ENCODE measurements around the gene LDLRAD4.
"Not testable (repeated sequence)": the region's sequence is repeated elsewhere in the genome, so short reads cannot be mapped to it uniquely, and the experiment has no call there.

The LDLRAD4 gene

DNA sequence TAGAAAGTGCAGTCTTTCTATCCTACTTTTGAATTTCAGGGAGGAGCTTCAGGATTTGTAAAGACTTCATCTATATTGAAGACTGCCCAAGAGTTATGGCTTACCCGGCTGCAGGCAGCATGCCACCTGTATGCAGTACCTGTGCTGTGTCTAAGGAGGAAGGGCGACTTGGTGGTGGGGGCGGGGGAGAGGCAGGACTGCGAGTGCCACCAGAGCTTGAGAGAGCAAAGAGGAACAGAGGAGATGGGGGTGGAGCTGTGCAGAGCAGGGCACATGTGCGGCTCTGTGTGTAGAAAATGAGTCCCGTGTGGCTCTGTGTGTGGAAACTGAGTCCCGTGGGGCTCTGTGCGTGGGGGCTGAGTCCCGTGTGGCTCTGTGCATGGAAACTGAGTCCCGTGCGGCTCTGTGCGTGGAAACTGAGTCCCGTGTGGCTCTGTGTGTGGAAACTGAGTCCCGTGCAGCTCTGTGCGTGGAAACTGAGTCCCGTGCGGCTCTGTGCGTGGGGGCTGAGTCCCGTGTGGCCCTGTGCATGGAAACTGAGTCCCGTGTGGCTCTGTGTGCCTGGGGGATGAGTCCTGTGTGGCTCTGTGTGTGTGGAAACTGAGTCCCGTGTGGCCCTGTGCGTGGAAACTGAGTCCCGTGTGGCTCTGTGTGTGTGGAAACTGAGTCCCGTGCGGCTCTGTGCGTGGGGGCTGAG lies 43.2 kb downstream of the LDLRAD4 start:
- Histone ChIP-seq H3K4me1 (ENCODE audit: control insufficient read depth, insufficient read depth, low read length) (peaks cover 7% of the 10 kb centered on the region), H3K27ac (ENCODE audit: low read depth, low read length) (no peak overlapping the region), H3K27me3 (ENCODE audit: control insufficient read depth, insufficient read depth, low read length) (no peaks in the 10 kb centered on the region), H3K9ac (ENCODE audit: low read length) (no peak overlapping the region), H3K4me3 (ENCODE audit: low read depth, low read length) (no peak overlapping the region), H3K36me3 (ENCODE audit: control insufficient read depth, insufficient read depth, low read length) (no peaks in the 10 kb centered on the region), H3K9me3 (ENCODE audit: control insufficient read depth, insufficient read depth, low read depth, low read length) (no peaks in the 10 kb centered on the region)

DNA sequence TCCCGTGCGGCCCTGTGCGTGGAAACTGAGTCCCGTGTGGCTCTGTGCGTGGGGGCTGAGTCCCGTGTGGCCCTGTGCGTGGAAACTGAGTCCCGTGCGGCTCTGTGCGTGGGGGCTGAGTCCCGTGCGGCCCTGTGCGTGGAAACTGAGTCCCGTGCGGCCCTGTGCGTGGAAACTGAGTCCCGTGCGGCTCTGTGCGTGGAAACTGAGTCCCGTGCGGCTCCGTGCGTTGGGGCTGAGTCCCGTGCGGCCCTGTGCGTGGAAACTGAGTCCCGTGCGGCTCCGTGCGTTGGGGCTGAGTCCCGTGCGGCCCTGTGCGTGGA lies 43.8 kb downstream of the LDLRAD4 start:
- not testable (repeated sequence) for H3K36me3 ChIP-seq (ENCODE audit: control insufficient read depth, insufficient read depth, low read length); H3K9me3 ChIP-seq (ENCODE audit: control insufficient read depth, insufficient read depth, low read depth, low read length); H3K4me1 ChIP-seq (ENCODE audit: control insufficient read depth, insufficient read depth, low read length); H3K9ac ChIP-seq (ENCODE audit: low read length); H3K27me3 ChIP-seq (ENCODE audit: control insufficient read depth, insufficient read depth, low read length); H3K27ac ChIP-seq (ENCODE audit: low read depth, low read length); H3K4me3 ChIP-seq (ENCODE audit: low read depth, low read length)

DNA sequence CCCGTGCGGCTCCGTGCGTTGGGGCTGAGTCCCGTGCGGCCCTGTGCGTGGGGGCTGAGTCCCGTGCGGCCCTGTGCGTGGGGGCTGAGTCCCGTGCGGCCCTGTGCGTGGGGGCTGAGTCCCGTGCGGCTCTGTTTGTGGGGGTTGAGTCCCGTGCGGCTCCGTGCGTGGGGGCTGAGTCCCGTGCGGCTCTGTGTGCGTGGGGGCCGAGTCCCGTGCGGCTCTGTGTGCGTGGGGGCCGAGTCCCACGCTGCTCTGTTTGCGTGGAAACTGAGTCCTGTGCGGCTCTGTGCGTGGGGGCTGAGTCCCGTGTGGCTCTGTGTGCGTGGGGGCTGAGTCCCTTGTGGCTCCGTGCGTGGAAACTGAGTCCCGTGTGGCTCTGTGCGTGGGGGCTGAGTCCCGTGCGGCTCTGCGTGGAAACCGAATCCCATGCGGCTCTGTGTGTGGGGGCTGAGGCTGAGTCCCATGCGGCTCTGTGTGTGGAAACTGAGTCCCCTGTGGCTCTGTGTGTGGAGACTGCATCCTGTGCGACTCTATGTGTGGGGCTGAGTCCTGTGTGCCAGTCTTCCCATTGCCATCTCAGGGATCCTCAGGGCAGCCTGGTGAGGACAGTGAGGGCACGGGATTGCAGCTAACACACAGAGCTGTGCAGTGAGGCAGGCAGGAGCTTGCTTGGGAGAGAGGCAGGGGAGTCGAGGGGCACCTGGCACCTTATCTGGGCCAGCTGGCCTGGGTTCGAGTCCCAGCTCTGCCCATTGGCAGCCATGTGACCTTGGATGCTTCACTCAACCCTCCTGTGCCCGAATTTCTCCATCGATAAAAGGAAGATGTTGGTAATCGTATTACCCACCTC lies 44.5 kb downstream of the LDLRAD4 start:
- peaks cover 17% of the 10 kb centered on the region for H3K4me1 ChIP-seq (ENCODE audit: control insufficient read depth, insufficient read depth, low read length)
- H3K36me3 ChIP-seq (ENCODE audit: control insufficient read depth, insufficient read depth, low read length) = no peaks in the 10 kb centered on the region
- H3K9ac ChIP-seq (ENCODE audit: low read length) = no peak overlapping the region
- H3K9me3 ChIP-seq (ENCODE audit: control insufficient read depth, insufficient read depth, low read depth, low read length) = no peaks in the 10 kb centered on the region
- no peak overlapping the region for H3K4me3 ChIP-seq (ENCODE audit: low read depth, low read length)
- no peaks in the 10 kb centered on the region for H3K27me3 ChIP-seq (ENCODE audit: control insufficient read depth, insufficient read depth, low read length)
- H3K27ac ChIP-seq (ENCODE audit: low read depth, low read length) = no peak overlapping the region

DNA sequence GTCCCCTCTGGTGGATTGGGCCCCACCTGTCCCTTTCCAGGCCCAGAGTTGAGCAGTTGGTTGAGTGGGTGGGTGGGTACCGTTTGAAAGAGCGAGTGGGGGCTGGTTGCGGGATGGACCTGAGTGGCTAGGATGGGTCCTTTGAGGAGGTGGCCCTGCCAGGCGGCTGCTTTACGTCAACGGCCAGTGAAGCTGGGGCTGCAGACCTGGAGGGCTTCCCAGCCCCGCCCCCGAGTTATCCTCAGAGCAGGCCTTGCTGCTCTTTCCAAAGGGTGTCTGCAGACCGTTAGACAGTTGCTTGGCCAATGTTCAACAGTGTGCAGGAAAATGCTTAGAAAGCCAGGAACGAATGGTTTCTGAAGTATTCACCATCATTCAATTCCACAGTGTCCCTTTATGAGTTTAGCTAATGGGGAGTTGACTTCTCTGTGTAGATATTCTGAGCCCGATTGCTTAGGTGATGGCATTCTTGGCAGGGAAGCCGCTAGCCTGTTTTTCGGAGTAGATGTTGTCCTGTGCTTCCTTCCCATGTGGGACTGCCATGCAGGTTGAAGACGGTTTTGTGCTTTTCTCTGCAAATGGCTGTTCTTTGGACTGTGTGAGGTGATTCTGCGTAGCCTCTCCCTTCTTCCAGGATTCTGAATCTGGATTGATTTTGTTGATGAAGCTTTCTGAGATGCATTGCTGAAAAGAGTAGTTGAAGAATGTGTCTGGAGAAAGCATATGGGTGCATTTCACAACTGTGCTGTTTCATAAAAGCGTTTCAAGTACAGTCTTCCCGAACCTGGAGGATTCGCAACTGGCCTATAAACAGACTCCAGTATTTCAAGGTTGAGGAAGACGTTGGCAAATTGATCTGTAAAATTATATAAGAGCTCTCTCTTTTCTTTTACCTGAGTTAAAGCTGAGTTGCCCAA lies 45.8 kb downstream of the LDLRAD4 start:
- H3K36me3 ChIP-seq (ENCODE audit: control insufficient read depth, insufficient read depth, low read length) = no peaks in the 10 kb centered on the region
- no peak overlapping the region for H3K4me3 ChIP-seq (ENCODE audit: low read depth, low read length)
- H3K9ac ChIP-seq (ENCODE audit: low read length) = no peak overlapping the region
- no peaks in the 10 kb centered on the region for H3K9me3 ChIP-seq (ENCODE audit: control insufficient read depth, insufficient read depth, low read depth, low read length)
- no peaks in the 10 kb centered on the region for H3K27me3 ChIP-seq (ENCODE audit: control insufficient read depth, insufficient read depth, low read length)
- no peak overlapping the region for H3K27ac ChIP-seq (ENCODE audit: low read depth, low read length)
- peaks cover 19% of the 10 kb centered on the region for H3K4me1 ChIP-seq (ENCODE audit: control insufficient read depth, insufficient read depth, low read length)

DNA sequence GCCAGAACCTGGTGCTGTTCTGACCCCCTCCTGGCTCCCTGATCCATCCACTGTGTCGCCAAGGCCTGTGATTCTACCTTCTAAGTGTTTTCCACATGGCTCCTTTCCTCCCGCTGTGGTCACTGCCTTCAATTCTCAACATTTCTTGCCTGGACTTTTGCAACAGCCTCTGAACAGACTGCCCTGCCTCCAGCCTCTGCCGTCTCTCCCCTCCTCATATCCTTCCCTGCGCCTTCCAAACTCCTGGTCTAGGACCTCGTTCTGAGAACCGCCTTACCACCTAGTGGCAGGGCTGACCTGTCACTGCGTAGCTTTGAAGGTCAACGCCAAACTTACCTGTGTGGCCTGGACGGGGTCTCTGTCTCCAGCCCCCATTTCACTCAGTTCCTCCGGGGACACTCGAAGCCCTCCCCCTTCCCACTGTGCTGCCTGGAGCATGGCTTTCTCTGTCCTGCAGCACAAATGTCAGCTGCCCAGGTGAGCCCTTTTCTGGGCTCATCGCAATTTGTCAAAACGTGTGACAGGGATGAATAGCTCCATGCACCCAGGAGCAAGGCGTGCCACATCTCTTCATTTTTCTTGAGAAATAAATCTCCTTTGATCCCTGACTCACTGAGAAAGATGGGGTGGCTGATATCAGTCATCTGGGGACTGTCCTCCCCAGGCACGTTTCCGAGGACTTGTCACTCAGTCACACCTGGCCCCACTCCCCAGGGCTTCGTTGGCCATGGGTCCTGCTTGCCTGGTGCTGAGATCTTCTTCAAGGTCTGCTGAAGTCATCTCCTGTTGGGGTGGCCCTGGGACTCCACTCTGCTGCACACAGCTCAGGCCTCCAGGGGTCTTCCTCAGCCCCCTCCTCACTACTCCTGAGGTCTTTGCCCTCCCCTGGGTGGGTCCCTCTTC lies 46.7 kb downstream of the LDLRAD4 start:
- H3K9me3 ChIP-seq (ENCODE audit: control insufficient read depth, insufficient read depth, low read depth, low read length) = no peaks in the 10 kb centered on the region
- H3K27ac ChIP-seq (ENCODE audit: low read depth, low read length) = no peak overlapping the region
- no peak overlapping the region for H3K4me3 ChIP-seq (ENCODE audit: low read depth, low read length)
- H3K4me1 ChIP-seq (ENCODE audit: control insufficient read depth, insufficient read depth, low read length) = peaks cover 19% of the 10 kb centered on the region
- no peaks in the 10 kb centered on the region for H3K27me3 ChIP-seq (ENCODE audit: control insufficient read depth, insufficient read depth, low read length)
- H3K9ac ChIP-seq (ENCODE audit: low read length) = no peak overlapping the region
- no peaks in the 10 kb centered on the region for H3K36me3 ChIP-seq (ENCODE audit: control insufficient read depth, insufficient read depth, low read length)

DNA sequence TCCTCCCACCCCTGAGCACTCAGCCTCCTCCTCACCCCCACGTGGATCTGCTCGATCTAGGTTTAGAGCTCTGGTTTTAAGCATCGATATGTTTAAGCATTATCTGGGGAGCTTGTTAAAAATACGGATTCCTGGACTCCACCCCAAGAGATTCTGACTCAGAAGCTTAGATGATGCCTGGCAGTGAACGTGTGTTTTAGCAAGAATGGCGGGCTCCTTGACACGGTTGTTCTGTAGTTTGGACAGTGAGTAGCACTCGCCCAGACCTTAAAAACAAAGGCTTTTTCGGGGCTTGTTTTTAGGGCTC lies 47.3 kb downstream of the LDLRAD4 start:
- H3K4me3 ChIP-seq (ENCODE audit: low read depth, low read length) = no peak overlapping the region
- no peaks in the 10 kb centered on the region for H3K36me3 ChIP-seq (ENCODE audit: control insufficient read depth, insufficient read depth, low read length)
- H3K9me3 ChIP-seq (ENCODE audit: control insufficient read depth, insufficient read depth, low read depth, low read length) = no peaks in the 10 kb centered on the region
- H3K27ac ChIP-seq (ENCODE audit: low read depth, low read length) = no peak overlapping the region
- no peaks in the 10 kb centered on the region for H3K27me3 ChIP-seq (ENCODE audit: control insufficient read depth, insufficient read depth, low read length)
- no peak overlapping the region for H3K9ac ChIP-seq (ENCODE audit: low read length)
- H3K4me1 ChIP-seq (ENCODE audit: control insufficient read depth, insufficient read depth, low read length) = peaks cover 19% of the 10 kb centered on the region

DNA sequence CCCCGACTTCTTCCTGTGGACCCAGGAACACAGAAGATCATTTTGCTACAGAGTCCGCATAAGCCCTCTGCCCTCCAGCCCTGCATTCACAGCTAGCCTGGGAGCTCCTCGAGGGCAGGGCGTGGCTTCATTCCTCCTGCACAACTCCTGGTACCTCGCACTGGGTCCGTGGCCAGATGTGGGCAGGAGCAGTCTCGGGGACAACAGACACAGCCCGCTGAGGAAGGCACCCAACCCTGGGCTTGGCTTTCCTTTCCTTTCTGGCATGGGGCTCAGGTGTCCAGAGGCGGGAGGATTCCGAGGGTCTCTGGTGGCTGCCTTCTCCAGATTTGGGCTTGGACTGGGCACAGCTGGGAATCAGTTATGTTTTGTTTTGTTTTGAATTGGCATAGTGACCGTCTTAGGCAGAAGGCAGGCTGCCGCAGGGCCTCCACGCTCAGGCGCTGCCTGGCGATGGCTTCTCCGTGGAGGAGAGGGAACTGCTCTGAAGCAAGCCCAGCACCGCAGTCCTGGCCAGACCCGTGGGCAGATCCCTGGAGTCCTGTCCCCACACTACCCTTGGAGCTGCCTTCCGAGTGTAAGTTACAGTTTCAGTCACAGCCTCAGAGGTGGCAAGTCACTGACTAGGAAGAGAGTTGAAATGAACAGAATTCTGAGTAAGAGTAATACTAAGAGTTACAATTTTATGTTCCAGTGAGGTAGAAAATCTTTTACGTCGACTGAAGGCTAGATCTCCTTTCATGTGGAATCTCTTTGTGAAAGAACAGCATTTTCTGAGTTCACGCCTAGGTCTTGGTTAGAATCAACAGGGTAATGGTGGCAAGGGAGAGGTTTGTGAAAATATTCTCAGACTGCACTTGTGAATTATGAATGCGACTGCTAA lies 47.9 kb downstream of the LDLRAD4 start:
- Histone ChIP-seq H3K27ac (ENCODE audit: low read depth, low read length) (no peak overlapping the region), H3K4me3 (ENCODE audit: low read depth, low read length) (no peak overlapping the region), H3K27me3 (ENCODE audit: control insufficient read depth, insufficient read depth, low read length) (no peaks in the 10 kb centered on the region), H3K9ac (ENCODE audit: low read length) (no peak overlapping the region), H3K4me1 (ENCODE audit: control insufficient read depth, insufficient read depth, low read length) (peaks cover 19% of the 10 kb centered on the region), H3K9me3 (ENCODE audit: control insufficient read depth, insufficient read depth, low read depth, low read length) (no peaks in the 10 kb centered on the region), H3K36me3 (ENCODE audit: control insufficient read depth, insufficient read depth, low read length) (no peaks in the 10 kb centered on the region)

DNA sequence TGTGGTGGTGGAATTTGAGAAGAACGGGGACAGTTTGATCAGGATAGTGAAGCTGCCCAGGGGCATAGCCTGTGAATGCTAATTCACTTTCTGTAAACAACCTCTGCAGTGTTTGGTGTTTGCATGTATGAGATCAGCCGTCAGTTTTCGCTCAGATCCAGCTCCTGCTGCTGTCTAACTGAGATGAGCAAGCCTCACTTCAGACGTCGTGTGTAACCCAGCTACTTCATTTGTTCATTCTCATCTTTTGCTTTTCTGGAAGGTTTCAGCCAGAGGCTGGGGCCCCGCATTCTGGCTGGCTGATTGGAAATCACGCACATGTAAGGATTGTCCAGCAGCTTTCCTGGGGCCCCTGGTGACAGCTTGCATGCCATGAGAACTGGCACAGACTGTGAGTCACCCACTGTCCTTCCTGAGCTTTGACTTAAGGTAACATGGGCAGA lies 48.9 kb downstream of the LDLRAD4 start:
- H3K9ac ChIP-seq (ENCODE audit: low read length) = no peak overlapping the region
- no peaks in the 10 kb centered on the region for H3K27me3 ChIP-seq (ENCODE audit: control insufficient read depth, insufficient read depth, low read length)

DNA sequence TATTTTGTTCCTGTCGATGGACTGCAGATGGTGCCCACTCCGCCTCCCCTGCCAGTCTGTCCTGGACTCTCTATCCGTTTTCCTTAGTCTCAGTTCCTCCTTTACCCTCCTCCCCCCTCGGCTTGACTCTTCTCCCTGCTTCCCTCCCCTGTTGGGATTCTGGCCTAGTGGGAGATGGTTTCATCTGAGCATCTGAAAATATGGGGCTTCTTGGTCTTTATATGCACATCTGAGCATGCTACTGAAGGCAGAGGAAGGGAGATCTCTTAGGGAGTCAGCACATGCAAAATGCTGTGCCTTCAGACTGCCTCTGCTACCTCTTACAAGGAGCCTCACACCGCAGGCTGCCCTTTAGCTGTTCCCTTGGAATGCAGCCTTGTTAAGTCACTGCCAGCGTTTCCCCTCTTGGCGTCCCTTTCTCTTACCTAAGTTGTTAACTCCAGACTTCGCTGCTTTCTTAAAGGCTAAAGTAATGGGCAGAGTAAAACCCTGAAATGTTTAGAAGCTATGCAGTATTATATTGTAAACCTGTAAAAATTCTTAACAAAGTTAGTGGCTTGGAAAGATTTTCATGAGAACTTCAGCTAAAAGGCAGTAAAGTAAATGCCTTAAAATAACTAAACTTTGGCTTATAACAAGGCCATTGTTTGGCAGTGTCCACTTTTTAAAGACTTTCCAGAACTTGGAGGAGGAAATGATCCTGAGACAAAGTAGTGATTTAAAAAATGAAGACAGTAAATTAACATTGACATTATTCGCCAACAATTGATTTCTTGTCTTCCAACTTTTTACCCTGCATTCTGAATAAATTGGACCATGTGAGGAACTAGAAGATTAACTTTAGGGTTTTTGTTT lies 49.8 kb downstream of the LDLRAD4 start:
- Histone ChIP-seq H3K27me3 (ENCODE audit: control insufficient read depth, insufficient read depth, low read length) (no peaks in the 10 kb centered on the region), H3K9me3 (ENCODE audit: control insufficient read depth, insufficient read depth, low read depth, low read length) (no peaks in the 10 kb centered on the region), H3K36me3 (ENCODE audit: control insufficient read depth, insufficient read depth, low read length) (no peaks in the 10 kb centered on the region), H3K27ac (ENCODE audit: low read depth, low read length) (no peak overlapping the region), H3K4me3 (ENCODE audit: low read depth, low read length) (no peak overlapping the region), H3K9ac (ENCODE audit: low read length) (no peak overlapping the region), H3K4me1 (ENCODE audit: control insufficient read depth, insufficient read depth, low read length) (peaks cover 19% of the 10 kb centered on the region)

More for the DNA sequence above, 48.9 kb downstream of the LDLRAD4 start:
- Histone ChIP-seq H3K4me1 (ENCODE audit: control insufficient read depth, insufficient read depth, low read length) (peaks cover 19% of the 10 kb centered on the region), H3K4me3 (ENCODE audit: low read depth, low read length) (no peak overlapping the region), H3K9me3 (ENCODE audit: control insufficient read depth, insufficient read depth, low read depth, low read length) (no peaks in the 10 kb centered on the region), H3K36me3 (ENCODE audit: control insufficient read depth, insufficient read depth, low read length) (no peaks in the 10 kb centered on the region), H3K27ac (ENCODE audit: low read depth, low read length) (no peak overlapping the region)

Data from HUES6 (cell line).